Ascending aorta (tissue), 2 donors: ENCODE measurements around the gene PRR32. TPM values are rescaled to one million over a fixed set of nuclear protein-coding genes. Genes with fewer than 3 reads are reported as not detected.
"Not testable (repeated sequence)": the region's sequence is repeated elsewhere in the genome, so short reads cannot be mapped to it uniquely, and the experiment has no call there.

Source experiments
- DNase-seq, 2 donors: peaks; one replicate each; pipeline ENCODE4 v3.0.0-alpha.2; 2019; ENCODE audit warnings: low spot score in 2 of 2
- H3K27ac ChIP-seq, 2 donors: fragments of 200-600 bp; sonication (generic); one replicate each; pipeline ENCODE4 v1.5.1; 2016 to 2017; ENCODE audit warnings: mild to moderate bottlenecking in 1 of 2
- H3K27me3 ChIP-seq: fragments of 200-600 bp; sonication (generic); one replicate; pipeline ENCODE4 v1.5.1; 2017
- H3K36me3 ChIP-seq, 2 donors: fragments of 200-600 bp; sonication (generic); one replicate each; pipeline ENCODE4 v1.5.1; 2016
- H3K4me1 ChIP-seq, 2 donors: fragments of 200-600 bp; sonication (generic); one replicate each; pipeline ENCODE4 v1.5.1; 2016 to 2017; ENCODE audit warnings: mild to moderate bottlenecking in 1 of 2
- H3K4me3 ChIP-seq, 2 donors: fragments of 200-600 bp; sonication (generic); one replicate each; pipeline ENCODE4 v1.5.1; 2016 to 2017; ENCODE audit warnings: mild to moderate bottlenecking in 1 of 2
- H3K9me3 ChIP-seq, 2 donors: fragments of 200-600 bp; sonication (generic); one replicate each; pipeline ENCODE4 v1.5.1; 2016
- CTCF ChIP-seq, 3 experiments: fragments of 200-600 bp in 2 of 3; fragments of 450-650 bp in 1 of 3; sonication (generic) in 2 of 3; IDR thresholded peaks; one replicate each; pipeline ENCODE4 v1.5.1; 2016 to 2019; ENCODE audit warnings: antibody characterized with exemption in 3 of 3, mild to moderate bottlenecking in 1 of 3, moderate library complexity in 1 of 3
- intact Hi-C: fragments of 100-400 bp; cut with DNase I; formaldehyde crosslinking; loops from one replicate; pipeline ENCODE4 v1.15.1; 2023
- total RNA-seq: library from RNA; depleted of rRNA; stranded (reverse); fragments of >200 nt; gene quantifications from one replicate; pipeline ENCODE4 v1.1.0, GENCODE V29; 2016

Gene PRR32
- total RNA-seq: not detected

- no peak for TF ChIP-seq CTCF (IDR thresholded peaks at IDR 0.05)
- no peak for DNase-seq
- no peaks in the 10 kb centered on the region for H3K27me3 ChIP-seq
These were observed at the start of gene PRR32 for GRCh38 chrX:126819429-126819828. TSS of gene PRR32 (plus strand) at chrX:126819729. CDS start at chrX:126819844, 115 bp downstream.

GRCh38 chrX:126770179-126770578, 49.4 kb upstream of the PRR32 start:
- H3K27me3 ChIP-seq: no peaks in the 10 kb centered on the region
- DNase-seq: no peak
- H3K4me1 ChIP-seq: no peaks in the 10 kb centered on the region
- no peaks in the 10 kb centered on the region for H3K36me3 ChIP-seq
- no peaks in the 10 kb centered on the region for H3K9me3 ChIP-seq
- no peak overlapping the region for H3K27ac ChIP-seq
- intact Hi-C loops: no loop called here
- H3K4me3 ChIP-seq: no peak overlapping the region
- peak in 2 of 3 experiments; percentile 16 to 30 for TF ChIP-seq CTCF (IDR thresholded peaks at IDR 0.05)

More at GRCh38 chrX:126819429-126819828, at the start of gene PRR32:
- Histone ChIP-seq H3K9me3 (no peaks in the 10 kb centered on the region), H3K4me1 (no peaks in the 10 kb centered on the region), H3K4me3 (no peak within 1 kb of the TSS), H3K27ac (no peak within 1 kb of the TSS), H3K36me3 (no peaks in the 10 kb centered on the region)
- intact Hi-C loops: no loop called here

GRCh38 chrX:126785539-126785938, 34.0 kb upstream of the PRR32 start:
- Histone ChIP-seq H3K27ac (no peak overlapping the region), H3K27me3 (no peaks in the 10 kb centered on the region), H3K36me3 (no peaks in the 10 kb centered on the region), H3K4me3 (no peak overlapping the region), H3K4me1 (no peaks in the 10 kb centered on the region), H3K9me3 (peaks cover 0 to 3% of the 10 kb centered on the region in 2 donors)
- DNase-seq: no peak
- TF ChIP-seq CTCF (IDR thresholded peaks at IDR 0.05): no peak
- intact Hi-C loops: no loop called here

GRCh38 chrX:126799059-126799458, 20.5 kb upstream of the PRR32 start:
- no peaks in the 10 kb centered on the region for H3K27me3 ChIP-seq
- no peak for DNase-seq
- no peaks in the 10 kb centered on the region for H3K9me3 ChIP-seq
- intact Hi-C loops: no loop called here
- no peak overlapping the region for H3K4me3 ChIP-seq
- H3K4me1 ChIP-seq: no peaks in the 10 kb centered on the region
- H3K27ac ChIP-seq: no peak overlapping the region
- TF ChIP-seq CTCF (IDR thresholded peaks at IDR 0.05): no peak
- H3K36me3 ChIP-seq: no peaks in the 10 kb centered on the region

- DNase-seq, intact Hi-C loops, H3K27ac ChIP-seq: not testable (repeated sequence)
These were observed 12.7 kb upstream of the PRR32 start for GRCh38 chrX:126806784-126807183.

GRCh38 chrX:126815806-126816205, 3.7 kb upstream of the PRR32 start:
- Histone ChIP-seq H3K9me3 (no peaks in the 10 kb centered on the region), H3K4me3 (no peak overlapping the region), H3K36me3 (no peaks in the 10 kb centered on the region), H3K27me3 (no peaks in the 10 kb centered on the region), H3K4me1 (no peaks in the 10 kb centered on the region), H3K27ac (no peak overlapping the region)
- DNase-seq: no peak
- no peak for TF ChIP-seq CTCF (IDR thresholded peaks at IDR 0.05)
- intact Hi-C loops: no loop called here

More at GRCh38 chrX:126806784-126807183, 12.7 kb upstream of the PRR32 start:
- H3K9me3 ChIP-seq, H3K36me3 ChIP-seq, H3K4me3 ChIP-seq, H3K4me1 ChIP-seq, H3K27me3 ChIP-seq: not testable (repeated sequence)
